Psoas muscle (tissue), 8 donors: ENCODE measurements around the gene SLIT3. TPM values are rescaled to one million over a fixed set of nuclear protein-coding genes. Genes with fewer than 3 reads are reported as not detected.

ENCODE experiments used
- ATAC-seq, 4 donors: fragments of 200-7000 bp; cut with Tn5 transposase; one replicate each; pipeline ENCODE4 v1.9.1; 2020; ENCODE audit warnings: moderate library complexity in 3 of 4, mild to moderate bottlenecking in 2 of 4
- DNase-seq, 2 donors: peaks; one replicate each; pipeline ENCODE4 v3.0.0-alpha.2; 2020
- H3K27ac ChIP-seq: fragments of 200-600 bp; one replicate; pipeline ENCODE4 v1.8.0; 2022
- H3K27me3 ChIP-seq, 3 donors: fragments of 200-600 bp in 1 of 3; one replicate each; pipeline versions ENCODE4 v1.6.1 to v1.8.0; 2013 to 2022; ENCODE audit warnings: low read length in 2 of 3, mild to moderate bottlenecking in 2 of 3, moderate library complexity in 1 of 3; ENCODE audit not compliant: insufficient read depth in 3 of 3
- H3K36me3 ChIP-seq, 2 donors: fragments of 200-600 bp in 1 of 2; one replicate each; pipeline versions ENCODE4 v1.6.1 to v1.8.0; 2013 to 2022; ENCODE audit warnings: low read depth in 1 of 2, mild to moderate bottlenecking in 1 of 2, moderate library complexity in 1 of 2; ENCODE audit not compliant: insufficient read depth in 1 of 2
- H3K4me1 ChIP-seq: fragments of 200-600 bp; one replicate; pipeline ENCODE4 v1.8.0; 2022
- H3K4me3 ChIP-seq: fragments of 200-600 bp; one replicate; pipeline ENCODE4 v1.8.0; 2022; ENCODE audit warnings: mild to moderate bottlenecking
- H3K9me3 ChIP-seq: fragments of 200-600 bp; one replicate; pipeline ENCODE4 v1.8.0; 2022
- CTCF ChIP-seq: fragments of 200-600 bp; IDR thresholded peaks from one replicate; pipeline ENCODE4 v1.8.0; 2022; ENCODE audit warnings: antibody characterized with exemption
- WGBS, 3 donors: extraction: QIAGEN DNeasy Blood & Tissue Kit; methylation state at CpG; one replicate each; pipeline versions ENCODE4 v1.1.6 to v1.1.7; 2013; 5-methylcytosine and 5-hydroxymethylcytosine counted together
- intact Hi-C, 2 donors: fragments of 100-400 bp; cut with DNase I; formaldehyde crosslinking; loops; one replicate each; pipeline versions ENCODE4 v1.11.0 to v1.14.2; 2022
- polyA plus RNA-seq, 3 donors: library from polyadenylated mRNA; stranded (reverse); fragments of 200-250 nt; gene quantifications; one replicate each; pipeline ENCODE4 v1.2.3, GENCODE V29; 2013
- total RNA-seq, 4 donors: library from RNA; stranded (reverse); fragmentation: NEBNext Ultra II Directional in 2 of 4; extraction: Animal tissue kit (Norgen Biotek cat#: 25700) in 2 of 4; gene quantifications; one replicate each; pipeline versions ENCODE4 v1.2.1 to v1.2.4, GENCODE V29; 2021 to 2023
- donor health status: healthy with polysubstance abuse.
- donor health status: DM: no; HTN: no; CAD: no; lungs with moderate emphysema.
- donor health status: Bipolar disorder and iron deficiency.
- donor health status: healthy.
- donor health status: DM: yes; HTN: yes; CAD: no.
- donor health status: DM: no; HTN: no; CAD: no.
- donor health status: DM: no; HTN: no; CAD: no.
- donor health status: DM: yes; HTN: yes; CAD: no.

The SLIT3 gene
- total and polyA plus RNA-seq, 7 donors: 0.81 to 5.9 (median 2.1) TPM

GRCh38 chr5:169299191-169299662, 1.7 kb downstream of the SLIT3 start:
- H3K36me3 ChIP-seq: no peaks in the 10 kb centered on the region
- H3K4me1 ChIP-seq: no peaks in the 10 kb centered on the region
- DNase-seq (no peak), ATAC-seq (no peak)
- H3K27me3 ChIP-seq: peaks cover 0 to 45% (median 18%) of the 10 kb centered on the region in 3 donors
- H3K27ac ChIP-seq: no peak overlapping the region
- 36 to 45% (median 44%) methylated on average over 7 of the region's 7 CpGs for WGBS, 3 donors
- H3K4me3 ChIP-seq: peak overlapping the region; percentile 58
- no peak for TF ChIP-seq CTCF
- H3K9me3 ChIP-seq: no peaks in the 10 kb centered on the region
- intact Hi-C loops: no loop called here

DNA sequence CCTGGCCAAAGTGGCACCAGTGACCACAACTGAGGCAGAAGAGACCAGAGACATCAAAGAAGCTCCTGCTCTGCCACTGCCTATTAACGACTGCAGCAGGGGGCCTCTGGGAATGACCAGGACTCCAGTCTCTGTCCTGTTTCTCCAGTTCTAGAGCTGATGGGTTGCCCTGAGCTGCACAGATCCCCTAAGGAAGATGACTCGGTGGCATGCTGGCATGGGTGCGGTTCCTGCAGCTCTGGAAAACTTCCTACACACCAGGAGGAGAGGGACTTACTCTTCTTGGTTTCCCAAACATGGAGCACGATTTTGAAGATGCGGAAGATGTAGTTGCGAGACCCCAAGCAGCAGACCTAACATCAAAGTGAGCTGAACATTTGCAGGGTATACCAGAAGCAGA, 2.7 kb downstream of the SLIT3 start:
- TF ChIP-seq CTCF: no peak
- Histone ChIP-seq H3K9me3 (no peaks in the 10 kb centered on the region), H3K27me3 (peaks cover 0 to 37% (median 18%) of the 10 kb centered on the region in 3 donors), H3K4me1 (no peaks in the 10 kb centered on the region), H3K4me3 (no peak overlapping the region), H3K36me3 (no peaks in the 10 kb centered on the region), H3K27ac (no peak overlapping the region)
- 81 to 83% (median 82%) methylated on average over 6 of the region's 6 CpGs for WGBS, 3 donors
- DNase-seq (no peak), ATAC-seq (no peak)
- intact Hi-C loops: no loop called here

- Histone ChIP-seq H3K4me3 (no peak overlapping the region), H3K9me3 (no peaks in the 10 kb centered on the region), H3K27me3 (peaks cover 0 to 22% (median 13%) of the 10 kb centered on the region in 3 donors), H3K27ac (no peak overlapping the region), H3K4me1 (no peaks in the 10 kb centered on the region), H3K36me3 (no peaks in the 10 kb centered on the region)
- ATAC-seq (peak; percentile 34 to 69 (median 60)), DNase-seq (peak; percentile 18 to 59)
- intact Hi-C loops: no loop called here
- WGBS, 3 donors: 37 to 48% (median 38%) methylated on average over 14 of the region's 14 CpGs
- no peak for TF ChIP-seq CTCF
Measured at GRCh38 chr5:169296419-169297143, 4.4 kb downstream of the SLIT3 start.

- Histone ChIP-seq H3K27ac (no peak overlapping the region), H3K9me3 (no peaks in the 10 kb centered on the region), H3K27me3 (peaks cover 0 to 11% (median 9%) of the 10 kb centered on the region in 3 donors), H3K36me3 (no peaks in the 10 kb centered on the region), H3K4me1 (no peaks in the 10 kb centered on the region), H3K4me3 (no peak overlapping the region)
- intact Hi-C loops: no loop called here
- no peak for DNase-seq
- 79 to 82% (median 81%) methylated on average over 8 of the region's 8 CpGs for WGBS, 3 donors
- no peak for TF ChIP-seq CTCF
- no peak for ATAC-seq
Measured at GRCh38 chr5:169295306-169295705, 5.6 kb downstream of the SLIT3 start.
